Stimulated activated CD4-positive, alpha-beta T cell treated with anti-CD3 and anti-CD28 coated beads, Interleukin-12 subunit alpha, Interleukin-12 subunit beta, amount 100 ng/mL, for 4 hours (primary cell): ENCODE data around the gene PIGW.
"Not testable (repeated sequence)": the region's sequence is repeated elsewhere in the genome, so short reads cannot be mapped to it uniquely, and the experiment has no call there.

Experiments
- DNase-seq: peaks from one replicate; pipeline ENCODE4 v3.0.0-alpha.2; 2020

PIGW gene

DNA sequence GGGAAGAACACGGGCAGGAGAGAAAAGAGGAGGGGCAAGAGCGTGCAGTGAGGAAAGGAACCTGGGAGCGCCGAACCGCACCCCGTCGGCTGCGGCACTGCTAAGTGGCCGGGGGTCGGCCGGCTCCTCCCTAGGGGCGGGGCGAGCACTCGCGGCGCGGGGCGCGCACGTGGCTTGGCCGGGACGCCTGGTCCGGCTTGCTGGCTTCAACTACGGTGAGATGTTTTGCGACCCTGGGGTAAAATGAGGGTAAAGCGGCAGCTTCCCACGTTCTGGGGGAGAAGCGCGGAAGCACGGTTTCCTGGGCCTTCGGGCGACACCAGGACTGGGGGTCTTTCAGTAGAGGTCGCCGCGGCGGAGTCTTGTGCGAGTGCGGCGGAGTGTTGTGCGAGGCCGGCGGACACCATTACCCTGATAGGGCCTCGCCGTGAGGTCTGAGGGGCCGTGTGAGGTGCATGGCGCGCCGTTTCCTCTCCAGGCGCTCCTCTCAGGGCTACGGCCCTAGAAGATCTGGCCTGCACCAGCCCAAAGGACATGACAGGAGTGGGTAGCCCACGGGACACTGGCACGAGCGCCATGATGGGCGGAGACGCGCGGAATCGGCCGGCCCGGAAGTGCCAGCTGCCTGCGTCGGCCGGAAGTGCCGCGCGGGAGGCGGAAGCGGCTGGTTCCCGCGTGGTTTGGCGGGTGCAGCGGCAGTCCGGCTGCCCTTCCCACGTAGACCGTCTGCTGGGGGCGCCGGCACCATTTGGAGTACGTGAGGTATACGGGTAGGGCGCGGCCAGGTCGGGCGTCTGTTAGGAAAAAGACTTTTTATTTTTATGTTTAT, at the start of gene PIGW, which contains the start of gene MYO19:
Gene PIGW, plus strand, starts transcription at position 148 of the 829 bp plus-strand sequence. CDS start 2,115 bp downstream, outside the sequence.
Gene MYO19, minus strand, starts transcription at position 29 of the 829 bp plus-strand sequence. CDS start 2,330 bp downstream, outside the sequence.
- DNase-seq = peak; percentile 88

GRCh38 chr17:36485027-36485426, 49.8 kb upstream of the PIGW start:
- DNase-seq = no peak

DNA sequence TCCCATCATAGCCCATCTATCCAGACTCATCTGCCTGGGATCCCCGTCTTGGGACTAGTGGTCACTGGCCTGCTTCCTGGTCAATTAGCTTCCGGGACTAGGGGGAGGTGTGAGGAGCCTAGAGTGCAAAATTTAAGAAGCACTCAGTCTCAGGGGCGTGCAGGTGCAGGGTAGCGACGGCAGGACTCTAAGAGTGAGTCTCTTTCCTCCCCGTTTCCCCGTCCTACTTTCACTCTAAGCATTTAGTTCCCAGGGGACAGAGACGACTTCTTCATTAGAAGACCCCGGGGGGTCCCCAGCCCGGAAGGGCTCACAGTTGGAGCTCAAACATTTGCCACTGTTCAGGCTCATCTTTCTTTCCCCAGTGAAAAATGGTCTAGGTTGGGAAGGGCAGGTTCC, 49.0 kb upstream of the PIGW start:
- no peak for DNase-seq

DNA sequence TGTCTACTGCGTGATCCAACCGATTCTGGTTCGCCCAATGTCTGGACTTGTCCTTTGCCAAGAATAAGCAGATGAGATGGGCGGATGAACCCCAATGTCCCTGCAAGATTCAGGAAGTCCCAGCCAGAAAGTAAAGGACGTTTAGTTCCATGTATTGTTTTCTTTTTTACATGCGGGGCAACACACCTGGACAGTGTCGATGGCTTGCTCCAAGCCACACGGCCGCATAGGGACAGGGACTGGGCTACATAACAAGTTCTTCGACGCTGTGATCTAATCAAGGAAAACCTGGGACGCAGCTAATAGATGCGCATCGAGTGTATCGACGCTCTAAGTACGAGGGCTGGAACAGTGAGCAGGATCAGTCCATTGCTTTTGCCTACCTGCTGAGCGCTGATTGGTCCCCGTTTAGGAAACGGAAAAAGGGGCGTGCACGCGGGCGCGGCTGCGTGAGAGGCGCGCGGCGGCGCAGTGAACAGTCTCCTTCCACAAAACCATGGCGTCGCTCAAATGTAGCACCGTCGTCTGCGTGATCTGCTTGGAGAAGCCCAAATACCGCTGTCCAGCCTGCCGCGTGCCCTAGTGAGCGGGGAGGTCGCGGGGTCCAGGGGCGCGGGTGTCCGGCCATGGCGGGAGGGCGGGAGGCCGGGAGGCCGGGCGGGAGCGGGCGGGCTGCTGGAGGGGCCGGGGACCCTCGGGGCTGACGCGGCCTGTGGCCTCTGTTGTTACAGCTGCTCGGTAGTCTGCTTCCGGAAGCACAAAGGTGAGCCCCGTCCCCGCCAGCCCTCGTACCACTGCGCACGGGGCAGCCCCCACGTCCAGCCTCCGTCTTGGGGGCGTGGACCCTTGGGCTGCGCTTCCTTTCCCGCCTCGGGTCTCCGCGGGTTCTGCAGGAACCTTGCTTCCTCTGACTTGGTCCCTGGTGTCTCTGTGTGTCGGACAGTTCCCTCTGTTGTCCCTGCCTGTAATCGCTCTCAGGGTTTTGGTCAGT, 48.3 kb upstream of the PIGW start, which contains the start of gene ZNHIT3:
Gene ZNHIT3, plus strand, starts transcription at position 478 of the 991 bp plus-strand sequence. Its CDS starts 19 bp downstream, at position 497.
- peak; percentile 85 for DNase-seq

- no peak for DNase-seq
Measured at GRCh38 chr17:36493956-36494355, 40.8 kb upstream of the PIGW start.

GRCh38 chr17:36494674-36495073, 40.1 kb upstream of the PIGW start:
- no peak for DNase-seq

DNA sequence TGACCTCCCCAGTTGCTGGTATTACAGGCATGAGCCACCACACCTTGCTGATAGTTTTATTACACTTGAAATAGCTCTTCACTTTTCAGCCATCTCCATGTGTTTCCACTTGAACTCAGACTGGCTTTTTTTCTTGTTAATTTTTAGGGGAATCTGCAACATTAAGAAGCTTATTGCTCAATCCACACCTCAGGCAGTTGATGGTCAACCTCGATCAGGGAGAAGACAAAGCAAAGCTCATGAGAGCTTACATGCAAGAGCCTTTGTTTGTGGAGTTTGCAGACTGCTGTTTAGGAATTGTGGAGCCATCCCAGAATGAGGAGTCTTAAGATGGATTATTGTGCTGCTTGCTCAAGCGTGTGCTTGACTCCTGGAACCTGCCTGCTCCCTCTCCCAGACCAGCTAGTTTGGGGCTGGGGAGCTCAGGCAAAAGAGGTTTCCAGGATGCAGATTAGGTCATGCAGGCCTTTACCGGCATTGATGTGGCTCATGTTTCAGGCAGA, 39.7 kb upstream of the PIGW start:
- DNase-seq = no peak

DNA sequence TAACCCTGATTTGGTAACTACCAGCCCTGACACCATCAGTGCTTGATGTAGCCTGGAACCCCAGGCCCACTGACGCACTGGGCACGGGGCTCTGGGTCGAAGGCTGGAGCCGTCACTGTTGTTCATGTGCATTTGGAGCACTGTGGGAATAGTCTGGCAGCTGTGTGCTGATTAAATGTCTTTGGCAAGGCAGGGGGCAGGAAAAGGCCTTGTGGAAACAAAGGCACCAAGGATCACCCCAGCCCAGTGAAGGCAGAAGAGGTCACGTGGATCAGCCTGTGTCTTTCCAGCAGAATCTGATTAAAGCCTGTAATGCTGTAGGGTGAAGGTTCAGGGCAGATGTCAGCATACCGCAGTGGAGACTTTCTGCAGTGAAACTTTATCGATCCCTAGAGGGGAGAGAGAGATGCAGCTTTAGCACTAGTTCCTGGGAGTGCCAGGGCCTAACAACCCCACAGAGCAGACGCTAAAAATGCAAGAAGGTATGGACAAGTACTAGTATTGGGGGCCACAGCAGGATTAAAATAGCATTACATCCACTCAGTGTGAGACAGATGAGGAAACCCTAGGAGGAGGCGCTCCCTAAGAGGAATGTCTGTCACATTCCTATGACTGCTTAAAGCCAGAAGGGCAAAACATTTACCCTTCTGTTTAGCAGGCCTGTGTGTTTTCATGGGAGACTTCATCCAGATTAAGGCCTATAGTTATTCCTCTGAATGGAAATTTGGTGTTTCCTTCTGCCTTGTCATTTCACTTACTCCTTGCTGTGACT, 38.6 kb upstream of the PIGW start:
- DNase-seq = no peak

DNA sequence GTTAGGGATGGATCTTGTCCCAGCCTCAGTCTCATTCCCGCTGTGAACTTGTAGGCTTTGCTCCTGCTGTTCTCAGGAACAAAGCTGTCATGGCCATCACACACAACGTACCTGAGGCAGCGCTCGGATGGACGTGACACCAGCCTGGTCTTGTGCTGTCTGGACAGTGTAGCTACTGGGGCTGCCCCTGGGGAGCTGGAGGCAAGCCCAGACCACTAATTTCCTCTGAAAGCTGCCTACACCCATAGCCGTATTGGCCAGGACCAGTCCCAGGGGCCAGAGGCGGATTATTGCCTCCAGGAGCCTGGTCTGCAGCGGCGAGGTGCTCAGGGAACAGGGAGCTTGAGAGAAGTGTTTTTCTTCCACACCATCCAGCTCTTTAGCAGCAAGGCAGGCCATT, 36.6 kb upstream of the PIGW start:
- DNase-seq = no peak

- no peak for DNase-seq
Measured at GRCh38 chr17:36498560-36499300, 36.1 kb upstream of the PIGW start.

- DNase-seq = no peak
Measured at GRCh38 chr17:36500745-36501225, 34.0 kb upstream of the PIGW start.

DNA sequence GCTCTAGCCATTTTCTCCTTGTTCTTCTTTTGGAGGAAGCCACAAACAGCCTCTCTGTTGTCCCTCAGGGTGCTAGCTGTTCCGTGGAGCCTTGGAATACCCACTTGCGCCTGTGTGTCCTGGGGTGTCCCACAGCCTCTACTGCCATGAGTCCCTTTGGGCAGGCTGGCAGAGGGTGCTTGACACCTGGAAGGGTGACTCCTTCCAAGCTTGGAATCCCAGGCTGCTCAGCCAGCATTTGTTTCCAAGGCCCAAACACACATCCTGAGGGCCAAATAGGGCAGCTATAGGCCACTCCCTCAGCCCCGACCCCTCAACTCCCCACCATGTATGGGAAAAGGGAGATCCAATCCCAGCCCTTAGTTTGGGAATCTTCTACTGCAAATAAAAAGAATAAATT, 33.4 kb upstream of the PIGW start:
- DNase-seq = no peak

DNA sequence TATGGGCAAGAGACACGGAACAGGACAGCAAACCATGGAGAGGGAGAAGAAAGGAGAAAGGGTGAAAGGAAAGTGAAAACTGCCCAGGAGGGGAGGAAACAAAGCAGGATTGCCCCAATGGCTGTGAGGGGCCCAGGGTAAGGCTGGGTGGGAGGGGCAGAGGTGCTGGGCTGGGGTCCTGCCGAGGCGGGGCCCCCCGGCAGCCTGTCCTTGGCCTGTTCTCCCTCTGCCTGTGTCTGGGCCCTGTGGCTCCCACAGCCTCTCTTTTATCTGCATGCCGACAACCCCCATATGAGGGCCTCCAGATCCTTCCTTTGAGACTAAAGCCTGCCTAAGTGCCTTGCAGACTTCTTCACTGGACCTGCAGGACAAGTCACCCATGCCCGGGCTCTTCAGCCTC, 32.8 kb upstream of the PIGW start:
- DNase-seq = no peak

DNA sequence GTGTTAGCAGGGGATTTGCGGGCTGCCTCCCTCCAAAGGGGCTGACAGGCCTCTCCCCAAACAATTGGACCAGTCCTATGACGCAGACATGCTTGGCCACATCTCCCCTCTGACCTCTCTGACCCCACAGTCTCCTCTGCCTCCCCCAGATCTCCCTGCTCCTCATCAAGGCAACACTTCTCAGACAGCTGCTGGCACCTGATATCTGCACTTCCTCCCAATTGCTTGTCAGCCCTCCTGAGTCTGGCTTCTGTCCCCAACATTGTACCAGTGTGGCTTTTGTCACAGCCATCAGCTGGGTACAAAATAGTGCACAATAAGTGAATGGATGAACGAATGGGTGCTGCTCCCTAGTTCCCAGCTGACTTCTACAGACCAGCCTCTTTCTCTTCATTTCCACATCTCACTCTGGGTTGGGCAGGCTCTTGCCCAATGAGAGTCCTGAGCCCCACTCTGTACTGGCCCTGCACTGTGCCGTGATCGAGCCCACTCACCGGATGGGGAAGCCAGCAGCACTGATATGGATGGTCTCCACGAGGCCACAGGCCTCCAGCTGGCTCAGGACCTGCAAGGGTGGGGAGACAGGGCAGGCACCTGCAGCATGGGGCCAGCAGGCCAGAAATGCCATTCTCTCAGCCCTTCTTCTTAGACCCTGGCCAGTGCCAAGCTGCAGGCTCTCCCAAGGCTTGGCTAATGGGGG, 31.2 kb upstream of the PIGW start:
- DNase-seq = no peak

DNA sequence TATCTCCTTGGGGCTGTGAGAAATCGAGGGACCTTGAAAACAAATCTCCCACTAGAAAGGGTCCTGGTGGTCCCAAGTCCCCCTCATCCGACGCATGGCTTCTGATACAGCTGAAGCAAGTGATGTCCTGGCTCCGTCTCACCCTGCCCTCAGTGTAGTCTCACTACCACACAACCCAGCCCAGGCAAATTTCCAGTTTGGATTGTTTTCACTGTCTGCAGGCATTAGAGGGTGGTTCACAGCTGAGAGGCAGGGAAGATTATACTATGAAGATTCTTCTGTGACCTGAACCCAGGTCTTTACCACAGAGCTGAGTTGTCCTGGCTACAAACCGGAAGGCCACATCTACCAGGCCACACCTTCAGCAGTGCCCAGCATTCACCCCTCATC, 30.6 kb upstream of the PIGW start:
- DNase-seq = no peak

DNA sequence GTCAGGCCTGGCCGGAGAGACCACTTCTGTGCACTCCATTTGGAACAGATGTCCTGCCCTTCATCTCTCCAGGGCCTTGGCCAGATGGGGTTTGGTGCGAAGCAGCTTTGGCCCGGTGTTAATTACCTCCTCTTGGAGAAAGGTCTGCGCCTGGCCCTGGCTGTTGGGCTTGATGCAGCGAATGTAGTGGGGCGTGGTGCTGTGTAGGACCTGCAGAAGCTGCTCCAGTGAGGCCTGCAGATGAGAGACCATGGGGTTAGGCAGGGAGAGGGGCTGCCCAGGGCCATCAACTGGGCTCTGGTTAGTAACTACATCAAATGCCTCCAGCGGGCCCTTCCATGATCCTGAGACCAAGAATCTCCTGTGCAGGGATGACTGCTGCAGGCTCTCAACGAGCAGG, 29.6 kb upstream of the PIGW start:
- no peak for DNase-seq

- no peak for DNase-seq
Measured at GRCh38 chr17:36506249-36506826, 28.4 kb upstream of the PIGW start.

DNA sequence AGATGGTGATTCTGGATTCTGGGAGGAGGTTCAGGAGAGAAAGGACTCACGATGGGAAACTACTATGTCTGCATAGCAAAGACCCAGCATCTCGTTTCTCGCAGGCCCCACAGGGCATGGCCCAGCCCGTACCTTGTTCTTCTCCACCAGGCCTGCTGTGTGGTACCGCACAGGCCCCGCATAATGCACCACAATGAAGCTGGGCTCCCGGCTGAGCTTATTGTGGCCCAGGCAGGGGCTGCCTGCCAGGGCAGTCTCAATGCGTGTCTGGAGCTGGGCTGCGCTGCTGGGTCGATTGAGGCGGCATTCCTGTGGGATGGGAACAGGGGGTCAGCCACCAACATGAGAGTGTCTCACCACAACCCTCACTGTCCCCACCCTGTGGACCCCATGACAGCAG, 28.0 kb upstream of the PIGW start:
- DNase-seq = no peak

GRCh38 chr17:36507266-36507665, 27.5 kb upstream of the PIGW start:
- DNase-seq = no peak

DNA sequence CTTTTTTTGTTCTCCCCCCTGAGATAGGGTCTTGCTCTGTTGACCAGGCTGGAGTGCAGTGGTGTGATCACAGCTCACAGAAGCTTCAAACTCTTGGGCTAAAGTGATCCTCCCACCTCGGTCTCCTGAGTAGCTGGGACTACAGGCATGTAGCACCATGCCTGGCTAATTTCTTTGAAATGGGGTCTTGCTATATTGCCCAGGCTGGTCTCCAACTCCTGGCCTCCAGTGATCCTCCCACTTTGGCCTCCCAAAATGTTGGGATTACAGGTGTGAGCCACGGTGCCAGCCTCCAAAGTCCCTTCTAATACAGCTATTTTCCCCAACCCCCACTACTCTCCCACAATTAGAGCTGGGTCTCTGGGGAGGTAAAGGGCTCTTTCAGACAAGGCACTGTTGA, 26.3 kb upstream of the PIGW start:
- DNase-seq = not testable (repeated sequence)
